Astrocyte (in vitro differentiated cells and primary cell): ENCODE measurements around the gene CLMP. TPM values are rescaled to one million over a fixed set of nuclear protein-coding genes. Genes with fewer than 3 reads are reported as not detected.

Source experiments
- DNase-seq: peaks from one replicate; pipeline ENCODE4 v3.0.0-alpha.2; 2010; ENCODE audit warnings: low read depth
- FAIRE-seq: peaks from 2 replicates; lab custom pipeline; 2011; peaks lifted over from hg19 to GRCh38; lab: Jason Lieb, UNC
- H2AFZ ChIP-seq: 2 replicates; pipeline ENCODE4 v1.6.0; 2012; ENCODE audit warnings: low read depth, low read length, inconsistent platforms
- H3K27ac ChIP-seq: 2 replicates; pipeline ENCODE4 v1.5.1; 2011; ENCODE audit warnings: low read depth, low read length, inconsistent platforms
- H3K27me3 ChIP-seq: 2 replicates; pipeline ENCODE4 v1.6.0; 2011; ENCODE audit warnings: low read length, inconsistent platforms; ENCODE audit not compliant: insufficient read depth
- H3K36me3 ChIP-seq: 2 replicates; pipeline ENCODE4 v1.5.1; 2011; ENCODE audit warnings: low read length, inconsistent platforms; ENCODE audit not compliant: insufficient read depth
- H3K4me1 ChIP-seq: 2 replicates; pipeline ENCODE4 v1.5.1; 2011; ENCODE audit warnings: low read length, inconsistent platforms; ENCODE audit not compliant: insufficient read depth
- H3K4me2 ChIP-seq: 2 replicates; pipeline ENCODE4 v1.6.0; 2012; ENCODE audit warnings: low read length, inconsistent platforms
- H3K4me3 ChIP-seq: 2 replicates; pipeline ENCODE4 v1.5.1; 2011; ENCODE audit warnings: low read depth, mild to moderate bottlenecking, low read length, inconsistent platforms; ENCODE audit not compliant: insufficient read depth
- H3K79me2 ChIP-seq: 2 replicates; pipeline ENCODE4 v1.6.0; 2012; ENCODE audit warnings: mild to moderate bottlenecking, low read length, inconsistent platforms; ENCODE audit not compliant: insufficient read depth
- H3K9ac ChIP-seq: 2 replicates; pipeline ENCODE4 v1.6.0; 2012; ENCODE audit warnings: mild to moderate bottlenecking, low read length, inconsistent platforms
- H3K9me3 ChIP-seq: 2 replicates; pipeline ENCODE4 v1.5.1; 2012; ENCODE audit warnings: low read depth, mild to moderate bottlenecking, low read length, inconsistent platforms; ENCODE audit not compliant: insufficient read depth
- H4K20me1 ChIP-seq: 2 replicates; pipeline ENCODE4 v1.6.0; 2012; ENCODE audit warnings: low read length, inconsistent platforms; ENCODE audit not compliant: insufficient read depth
- H3K27ac Mint-ChIP-seq: one replicate; pipeline ENCODE4 v1.8.0; 2021; ENCODE audit warnings: mild to moderate bottlenecking, mixed read lengths; ENCODE audit not compliant: unreplicated experiment
- H3K27me3 Mint-ChIP-seq: one replicate; pipeline ENCODE4 v1.8.0; 2021; ENCODE audit warnings: low read depth, mixed read lengths; ENCODE audit not compliant: unreplicated experiment
- H3K36me3 Mint-ChIP-seq: one replicate; pipeline ENCODE4 v1.8.0; 2021; ENCODE audit warnings: low read depth, mixed read lengths; ENCODE audit not compliant: unreplicated experiment
- H3K4me1 Mint-ChIP-seq: one replicate; pipeline ENCODE4 v1.8.0; 2021; ENCODE audit warnings: low read depth, mixed read lengths; ENCODE audit not compliant: unreplicated experiment
- H3K4me3 Mint-ChIP-seq: one replicate; pipeline ENCODE4 v1.8.0; 2021; ENCODE audit warnings: mild to moderate bottlenecking, moderate library complexity, mixed read lengths; ENCODE audit not compliant: unreplicated experiment
- H3K9me3 Mint-ChIP-seq: one replicate; pipeline ENCODE4 v1.8.0; 2021; ENCODE audit warnings: mild to moderate bottlenecking, mixed read lengths; ENCODE audit not compliant: unreplicated experiment
- EZH2 ChIP-seq: IDR thresholded peaks from 2 replicates; pipeline ENCODE4 v1.6.1; 2012; ENCODE audit warnings: mild to moderate bottlenecking, low read length, inconsistent platforms; ENCODE audit not compliant: insufficient read depth
- total RNA-seq: library from RNA; stranded (reverse); gene quantifications from 2 replicates; pipeline ENCODE4 v1.2.1, GENCODE V29; 2021
- TF ChIP-seq, protein P1 (sequence below): IDR thresholded peaks from 2 replicates; pipeline ENCODE4 v1.5.1; 2011; ENCODE audit warnings: low read depth, mild to moderate bottlenecking, inconsistent platforms, low read length, moderate library complexity; ENCODE audit not compliant: insufficient read depth

CLMP gene
- total RNA-seq, 1 donor from 2014 or later = 16.0 TPM

DNA sequence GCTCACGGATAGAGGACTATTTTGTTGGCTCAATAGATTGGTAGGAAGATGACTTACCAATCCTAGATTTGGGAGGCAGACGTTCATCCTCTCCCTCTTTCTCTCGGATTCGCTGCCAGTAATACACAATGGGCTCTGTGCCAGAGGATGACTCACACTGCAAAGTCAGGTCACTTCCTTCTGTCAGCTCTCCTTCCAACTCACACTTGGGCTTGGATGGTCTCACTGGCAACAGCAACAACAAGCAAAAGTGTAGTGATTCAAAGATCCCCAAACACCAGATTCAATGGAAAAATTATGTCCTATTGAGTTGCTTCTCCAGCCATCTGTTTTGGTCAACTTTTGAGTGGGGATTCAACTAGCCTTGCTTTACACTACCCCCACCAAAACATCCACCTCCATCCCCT, 111.4 kb downstream of the CLMP start:
- Histone ChIP-seq H3K4me2 (peak overlapping the region; percentile 40), H2AFZ (no peak overlapping the region), H3K79me2 (no peaks in the 10 kb centered on the region), H3K4me1 (peaks cover 9% of the 10 kb centered on the region), H3K4me3 (no peak overlapping the region), H4K20me1 (no peaks in the 10 kb centered on the region), H3K27ac (peak overlapping the region; percentile 77), H3K36me3 (peaks cover 9% of the 10 kb centered on the region), H3K27me3 (no peaks in the 10 kb centered on the region), H3K9ac (peak overlapping the region; percentile 9), H3K9me3 (no peaks in the 10 kb centered on the region)
- peaks cover 5% of the 10 kb centered on the region for H3K36me3 Mint-ChIP-seq
- FAIRE-seq (peak; percentile 99), DNase-seq (peak; percentile 95)
- no peaks in the 10 kb centered on the region for H3K27me3 Mint-ChIP-seq
- no peak overlapping the region for H3K4me3 Mint-ChIP-seq
- H3K9me3 Mint-ChIP-seq = no peaks in the 10 kb centered on the region
- peak overlapping the region; percentile 97 for H3K27ac Mint-ChIP-seq
- no peak for TF ChIP-seq EZH2
- TF ChIP-seq, protein P1, sequence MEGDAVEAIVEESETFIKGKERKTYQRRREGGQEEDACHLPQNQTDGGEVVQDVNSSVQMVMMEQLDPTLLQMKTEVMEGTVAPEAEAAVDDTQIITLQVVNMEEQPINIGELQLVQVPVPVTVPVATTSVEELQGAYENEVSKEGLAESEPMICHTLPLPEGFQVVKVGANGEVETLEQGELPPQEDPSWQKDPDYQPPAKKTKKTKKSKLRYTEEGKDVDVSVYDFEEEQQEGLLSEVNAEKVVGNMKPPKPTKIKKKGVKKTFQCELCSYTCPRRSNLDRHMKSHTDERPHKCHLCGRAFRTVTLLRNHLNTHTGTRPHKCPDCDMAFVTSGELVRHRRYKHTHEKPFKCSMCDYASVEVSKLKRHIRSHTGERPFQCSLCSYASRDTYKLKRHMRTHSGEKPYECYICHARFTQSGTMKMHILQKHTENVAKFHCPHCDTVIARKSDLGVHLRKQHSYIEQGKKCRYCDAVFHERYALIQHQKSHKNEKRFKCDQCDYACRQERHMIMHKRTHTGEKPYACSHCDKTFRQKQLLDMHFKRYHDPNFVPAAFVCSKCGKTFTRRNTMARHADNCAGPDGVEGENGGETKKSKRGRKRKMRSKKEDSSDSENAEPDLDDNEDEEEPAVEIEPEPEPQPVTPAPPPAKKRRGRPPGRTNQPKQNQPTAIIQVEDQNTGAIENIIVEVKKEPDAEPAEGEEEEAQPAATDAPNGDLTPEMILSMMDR = no peak
- H3K4me1 Mint-ChIP-seq = peaks cover 8% of the 10 kb centered on the region

DNA sequence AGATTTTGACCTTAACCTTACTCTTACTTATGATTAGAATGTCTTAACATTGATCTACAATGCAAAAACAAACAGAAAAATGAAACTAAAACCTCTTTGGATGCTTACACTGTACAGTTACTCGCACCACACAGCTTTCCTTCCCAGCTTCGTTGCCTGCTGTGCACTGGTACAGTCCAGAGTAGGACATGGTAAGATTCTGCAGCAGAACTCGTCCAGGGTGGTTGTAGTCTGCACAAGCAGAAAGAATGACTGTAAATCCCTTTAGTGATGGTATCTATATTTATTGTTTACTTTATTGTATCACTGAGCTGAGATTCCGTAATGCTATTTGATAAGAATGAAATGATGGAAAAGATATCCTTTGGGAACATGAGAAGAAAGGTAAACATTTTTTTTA, 112.1 kb downstream of the CLMP start:
- Mint-ChIP-seq H3K27me3 (no peaks in the 10 kb centered on the region), H3K36me3 (peaks cover 5% of the 10 kb centered on the region), H3K27ac (peak overlapping the region; percentile 97), H3K4me3 (no peak overlapping the region), H3K9me3 (no peaks in the 10 kb centered on the region), H3K4me1 (peaks cover 8% of the 10 kb centered on the region)
- peak overlapping the region; percentile 77 for H3K27ac ChIP-seq
- no peaks in the 10 kb centered on the region for H3K79me2 ChIP-seq
- H3K9me3 ChIP-seq = no peaks in the 10 kb centered on the region
- no peak for FAIRE-seq
- no peak overlapping the region for H2AFZ ChIP-seq
- no peak overlapping the region for H3K9ac ChIP-seq
- H3K4me1 ChIP-seq = peaks cover 9% of the 10 kb centered on the region
- no peaks in the 10 kb centered on the region for H3K27me3 ChIP-seq
- TF ChIP-seq EZH2 = no peak
- TF ChIP-seq, protein P1 = no peak
- H3K4me2 ChIP-seq = no peak overlapping the region
- peaks cover 9% of the 10 kb centered on the region for H3K36me3 ChIP-seq
- no peak overlapping the region for H3K4me3 ChIP-seq
- no peak for DNase-seq
- H4K20me1 ChIP-seq = no peaks in the 10 kb centered on the region

DNA sequence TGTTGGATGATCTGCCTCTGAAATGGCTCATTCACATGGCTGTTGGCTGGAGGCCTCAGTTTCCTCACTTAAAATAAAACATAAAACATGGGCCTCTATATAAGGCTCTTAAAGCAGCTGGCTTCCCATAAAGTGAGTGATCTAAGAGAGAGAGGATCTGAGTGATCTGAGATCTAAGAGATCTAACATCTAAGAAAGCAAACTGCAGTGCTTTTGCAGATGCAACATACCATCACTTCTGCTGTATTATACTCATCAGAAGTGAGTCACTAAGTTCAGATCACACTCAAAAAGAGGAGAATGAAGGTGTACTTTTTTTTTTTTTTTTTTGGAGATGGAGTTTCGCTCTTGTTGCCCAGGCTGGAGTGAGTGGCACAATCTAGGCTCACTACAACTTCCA, 115.0 kb downstream of the CLMP start:
- H3K4me2 ChIP-seq = no peak overlapping the region
- peaks cover 7% of the 10 kb centered on the region for H3K36me3 Mint-ChIP-seq
- H3K27ac Mint-ChIP-seq = no peak overlapping the region
- no peak overlapping the region for H3K9ac ChIP-seq
- DNase-seq (no peak), FAIRE-seq (no peak)
- TF ChIP-seq, protein P1 = no peak
- TF ChIP-seq EZH2 = no peak
- no peaks in the 10 kb centered on the region for H3K27me3 ChIP-seq
- peaks cover 8% of the 10 kb centered on the region for H3K4me1 Mint-ChIP-seq
- H3K27ac ChIP-seq = no peak overlapping the region
- no peaks in the 10 kb centered on the region for H3K79me2 ChIP-seq
- H3K36me3 ChIP-seq = peaks cover 11% of the 10 kb centered on the region
- no peaks in the 10 kb centered on the region for H3K9me3 ChIP-seq
- no peaks in the 10 kb centered on the region for H3K27me3 Mint-ChIP-seq
- peaks cover 9% of the 10 kb centered on the region for H3K4me1 ChIP-seq
- H4K20me1 ChIP-seq = no peaks in the 10 kb centered on the region
- no peak overlapping the region for H3K4me3 Mint-ChIP-seq
- H3K9me3 Mint-ChIP-seq = no peaks in the 10 kb centered on the region
- H3K4me3 ChIP-seq = no peak overlapping the region
- no peak overlapping the region for H2AFZ ChIP-seq
